GM19438 (cell line): ENCODE measurements around the gene IDH3A.

Source experiments
- ATAC-seq: cut with Tn5 transposase; IDR thresholded peaks from one replicate; pipeline ENCODE4 v1.9.1; 2021; ENCODE audit warnings: low read depth; ENCODE audit not compliant: unreplicated experiment

The IDH3A gene

GRCh38 chr15:78200276-78200930 lies 51.2 kb downstream of the IDH3A start:
- ATAC-seq, result no peak

- no peak for ATAC-seq
These were observed 52.4 kb downstream of the IDH3A start for GRCh38 chr15:78201281-78202190.

GRCh38 chr15:78203346-78204225 lies 54.4 kb downstream of the IDH3A start:
- ATAC-seq, result no peak

GRCh38 chr15:78204351-78205309 lies 55.5 kb downstream of the IDH3A start:
- no peak for ATAC-seq

GRCh38 chr15:78205337-78205736 lies 56.2 kb downstream of the IDH3A start:
- ATAC-seq, result no peak

GRCh38 chr15:78205856-78206255 lies 56.7 kb downstream of the IDH3A start:
- ATAC-seq, result no peak

- ATAC-seq, result no peak
These were observed 57.4 kb downstream of the IDH3A start for GRCh38 chr15:78206326-78207109.

- no peak for ATAC-seq
These were observed 57.9 kb downstream of the IDH3A start for GRCh38 chr15:78207110-78207458.

GRCh38 chr15:78207641-78208340 lies 58.6 kb downstream of the IDH3A start:
- ATAC-seq, result no peak

- no peak for ATAC-seq
These were observed 59.2 kb downstream of the IDH3A start for GRCh38 chr15:78208341-78208844.

GRCh38 chr15:78208887-78209645 lies 59.9 kb downstream of the IDH3A start:
- ATAC-seq, result no peak

- ATAC-seq, result no peak
These were observed 60.6 kb downstream of the IDH3A start for GRCh38 chr15:78209646-78210348.

- ATAC-seq, result no peak
These were observed 61.2 kb downstream of the IDH3A start for GRCh38 chr15:78210349-78210717.

GRCh38 chr15:78211189-78211921 lies 62.2 kb downstream of the IDH3A start:
- ATAC-seq, result no peak

GRCh38 chr15:78212008-78212407 lies 62.8 kb downstream of the IDH3A start:
- no peak for ATAC-seq
